GM23338 (cell line): ENCODE results near the gene DROSHA.

Source experiments
- CTCF ChIP-seq, 2 experiments: fragments of 200-600 bp in 1 of 2; sonication (generic) in 1 of 2; conservative IDR thresholded peaks; 2 replicates each; pipeline versions ENCODE4 v1.5.1 to v1.6.1; 2016 to 2017; ENCODE audit warnings: antibody characterized with exemption in 2 of 2, low read depth in 2 of 2, mild to moderate bottlenecking in 2 of 2, moderate library complexity in 1 of 2
- EZH2 ChIP-seq: fragments of 200-600 bp; sonication (generic); IDR thresholded peaks from one replicate; pipeline ENCODE4 v1.8.0; 2017; ENCODE audit warnings: antibody characterized with exemption, mild to moderate bottlenecking, low read depth; ENCODE audit not compliant: unreplicated experiment
- JUNB ChIP-seq: IDR thresholded peaks from one replicate; pipeline ENCODE4 v1.6.1; 2016; ENCODE audit warnings: antibody characterized with exemption; ENCODE audit not compliant: unreplicated experiment
- POLR2AphosphoS5 ChIP-seq: IDR thresholded peaks from 2 replicates; pipeline ENCODE4 v1.6.1; 2016; ENCODE audit warnings: antibody characterized with exemption, low read depth
- REST ChIP-seq: IDR thresholded peaks from one replicate; pipeline ENCODE4 v1.6.1; 2018; ENCODE audit warnings: antibody characterized with exemption; ENCODE audit not compliant: unreplicated experiment

- no peak for TF ChIP-seq EZH2
- TF ChIP-seq CTCF (conservative IDR thresholded peaks at IDR 0.05; ENCODE audit: low read depth in 2 of 2): no peak
- no peak for TF ChIP-seq JUNB
- TF ChIP-seq REST: no peak
- no peak for TF ChIP-seq POLR2AphosphoS5
Observed at GRCh38 chr5:31362931-31363568, 168.8 kb downstream of the DROSHA start.
